ENCODE data around the gene SCML2. TPM values are rescaled to one million over a fixed set of nuclear protein-coding genes. Genes with fewer than 3 reads are reported as not detected.

The SCML2 gene
- total and polyA plus RNA-seq, 2 of the 13 experiments (the other 11 are each of a cell fraction or from before 2014, with no cell fraction given) = 5.1 to 7.6 TPM

GRCh38 chrX:18271309-18271708 lies 83.2 kb downstream of the SCML2 start:
- Histone ChIP-seq H3K27me3 (ENCODE audit: control insufficient read depth in 1 of 2, insufficient read depth in 2 of 2, low read length in 2 of 2) (no peaks in the 10 kb centered on the region), H2AFZ (ENCODE audit: low read length) (no peak overlapping the region), H3K4me2 (ENCODE audit: low read depth, low read length) (no peak overlapping the region), H3K4me3 (replicated peaks in 1 of 3; ENCODE audit: insufficient read depth in 1 of 3, low read depth in 2 of 3, low read length in 3 of 3) (no peak overlapping the region), H3K9ac (ENCODE audit: insufficient read depth, low read depth, low read length) (no peak overlapping the region), H3K4me1 (ENCODE audit: insufficient read depth, low read length) (no peaks in the 10 kb centered on the region), H4K20me1 (ENCODE audit: insufficient read depth, low read length) (no peaks in the 10 kb centered on the region), H3K79me2 (ENCODE audit: insufficient read depth, low read length) (no peaks in the 10 kb centered on the region), H3K9me3 (ENCODE audit: low read length) (no peaks in the 10 kb centered on the region), H3K36me3 (replicated peaks in 1 of 2; ENCODE audit: control insufficient read depth in 1 of 2, insufficient read depth in 2 of 2, low read length in 2 of 2) (no peaks in the 10 kb centered on the region), H3K27ac (ENCODE audit: extremely low read length, insufficient read depth, low read length) (no peak overlapping the region)
- DNase-seq (ENCODE audit: low spot score) (no peak), ATAC-seq (no peak), FAIRE-seq (no peak)
- CTCF ChIA-PET (ENCODE audit: low intra/inter-chr PET ratio, low total read pairs) = no interaction called here
- in situ Hi-C loops (cut with HindIII; ENCODE audit: extremely low pct_ligation_motif_present, low pct_unique_long_range_greater_than_20kb) = no loop called here
- TF ChIP-seq SOX5 (CRISPR knock-in tag; IDR thresholded peaks at IDR 0.05; ENCODE audit: borderline replicate concordance) (no peak), FLYWCH1 (CRISPR knock-in tag; IDR thresholded peaks at IDR 0.05) (no peak), JUN (CRISPR knock-in tag; IDR thresholded peaks at IDR 0.05) (no peak), NFE2L1 (CRISPR knock-in tag; IDR thresholded peaks at IDR 0.05; ENCODE audit: borderline replicate concordance) (no peak), MIER3 (CRISPR knock-in tag; IDR thresholded peaks at IDR 0.05; ENCODE audit: borderline replicate concordance) (no peak), SATB2 (CRISPR knock-in tag; IDR thresholded peaks at IDR 0.05) (no peak), CCDC6 (CRISPR knock-in tag; IDR thresholded peaks at IDR 0.05) (no peak), RAD51 (IDR thresholded peaks at IDR 0.05; ENCODE audit: borderline replicate concordance) (no peak), YEATS4 (CRISPR knock-in tag; IDR thresholded peaks at IDR 0.05; ENCODE audit: borderline replicate concordance) (no peak), ISL2 (CRISPR knock-in tag; IDR thresholded peaks at IDR 0.05) (no peak)
- POLR2A ChIA-PET = no interaction called here
- BruUV-seq (replicated peaks) = no TSS peak
- 92% methylated on average over 2 of the region's 2 CpGs for WGBS (ENCODE audit: low lambda C conversion rate)
- intact Hi-C loops (cut with micrococcal nuclease; ENCODE audit: unreplicated experiment) = no loop called here

GRCh38 chrX:18255059-18255458 lies 99.4 kb downstream of the SCML2 start:
- in situ Hi-C loops (cut with HindIII; ENCODE audit: extremely low pct_ligation_motif_present, low pct_unique_long_range_greater_than_20kb) = no loop called here
- 83% methylated on average over 1 of the region's 1 CpG for WGBS (ENCODE audit: low lambda C conversion rate)
- Histone ChIP-seq H3K4me1 (ENCODE audit: insufficient read depth, low read length) (no peaks in the 10 kb centered on the region), H4K20me1 (ENCODE audit: insufficient read depth, low read length) (no peaks in the 10 kb centered on the region), H3K27ac (ENCODE audit: extremely low read length, insufficient read depth, low read length) (no peak overlapping the region), H3K27me3 (ENCODE audit: control insufficient read depth in 1 of 2, insufficient read depth in 2 of 2, low read length in 2 of 2) (no peaks in the 10 kb centered on the region), H2AFZ (ENCODE audit: low read length) (no peak overlapping the region), H3K9ac (ENCODE audit: insufficient read depth, low read depth, low read length) (no peak overlapping the region), H3K36me3 (replicated peaks in 1 of 2; ENCODE audit: control insufficient read depth in 1 of 2, insufficient read depth in 2 of 2, low read length in 2 of 2) (0 out of 5 replicates have a peak, but pooled peaks cover 0 to 2% of the 10 kb centered on the region in 2 experiments), H3K79me2 (ENCODE audit: insufficient read depth, low read length) (no peaks in the 10 kb centered on the region), H3K4me2 (ENCODE audit: low read depth, low read length) (no peak overlapping the region), H3K9me3 (ENCODE audit: low read length) (no peaks in the 10 kb centered on the region), H3K4me3 (replicated peaks in 1 of 3; ENCODE audit: insufficient read depth in 1 of 3, low read depth in 2 of 3, low read length in 3 of 3) (no peak overlapping the region)
- ATAC-seq (no peak), DNase-seq (ENCODE audit: low spot score) (no peak), FAIRE-seq (no peak)
- ChIA-PET CTCF (ENCODE audit: low intra/inter-chr PET ratio, low total read pairs) (no interaction called here), POLR2A (no interaction called here)
- BruUV-seq (replicated peaks) = no TSS peak
- TF ChIP-seq ZNF782 (CRISPR knock-in tag; IDR thresholded peaks at IDR 0.05; ENCODE audit: borderline replicate concordance) (no peak), ZNF207 (IDR thresholded peaks at IDR 0.05; ENCODE audit: borderline replicate concordance) (no peak), MEF2D (CRISPR knock-in tag; IDR thresholded peaks at IDR 0.05) (no peak), GTF2F1 (IDR thresholded peaks at IDR 0.05; ENCODE audit: low read length) (no peak)
- intact Hi-C loops (cut with micrococcal nuclease; ENCODE audit: unreplicated experiment) = no loop called here

Measured in HepG2 (cell line).